ENCODE measurements around the gene CENPP.

Gene CENPP

GRCh38 chr9:92522983-92523970 lies 197.5 kb downstream of the CENPP start:
- H3K27me3 Mint-ChIP-seq = no peaks in the 10 kb centered on the region
- H3K36me3 Mint-ChIP-seq (ENCODE audit: low read depth) = peaks cover 4% of the 10 kb centered on the region

GRCh38 chr9:92524881-92525280 lies 199.1 kb downstream of the CENPP start:
- Mint-ChIP-seq H3K4me3 (no peak overlapping the region), H3K27me3 (no peaks in the 10 kb centered on the region), H3K9me3 (no peaks in the 10 kb centered on the region), H3K36me3 (ENCODE audit: low read depth) (peaks cover 4% of the 10 kb centered on the region), H3K27ac (no peak overlapping the region), H3K4me1 (no peaks in the 10 kb centered on the region)
- no peak for ATAC-seq
- no peak for DNase-seq

More at GRCh38 chr9:92522983-92523970, 197.5 kb downstream of the CENPP start:
- no peak for DNase-seq
- H3K4me1 Mint-ChIP-seq = no peaks in the 10 kb centered on the region
- H3K27ac Mint-ChIP-seq = no peak overlapping the region
- ATAC-seq = no peak
- H3K4me3 Mint-ChIP-seq = no peak overlapping the region
- no peaks in the 10 kb centered on the region for H3K9me3 Mint-ChIP-seq

GRCh38 chr9:92525306-92525705 lies 199.6 kb downstream of the CENPP start:
- Mint-ChIP-seq H3K36me3 (ENCODE audit: low read depth) (peaks cover 4% of the 10 kb centered on the region), H3K4me1 (no peaks in the 10 kb centered on the region), H3K9me3 (no peaks in the 10 kb centered on the region), H3K4me3 (no peak overlapping the region), H3K27me3 (no peaks in the 10 kb centered on the region), H3K27ac (no peak overlapping the region)
- no peak for ATAC-seq
- no peak for DNase-seq

DNA sequence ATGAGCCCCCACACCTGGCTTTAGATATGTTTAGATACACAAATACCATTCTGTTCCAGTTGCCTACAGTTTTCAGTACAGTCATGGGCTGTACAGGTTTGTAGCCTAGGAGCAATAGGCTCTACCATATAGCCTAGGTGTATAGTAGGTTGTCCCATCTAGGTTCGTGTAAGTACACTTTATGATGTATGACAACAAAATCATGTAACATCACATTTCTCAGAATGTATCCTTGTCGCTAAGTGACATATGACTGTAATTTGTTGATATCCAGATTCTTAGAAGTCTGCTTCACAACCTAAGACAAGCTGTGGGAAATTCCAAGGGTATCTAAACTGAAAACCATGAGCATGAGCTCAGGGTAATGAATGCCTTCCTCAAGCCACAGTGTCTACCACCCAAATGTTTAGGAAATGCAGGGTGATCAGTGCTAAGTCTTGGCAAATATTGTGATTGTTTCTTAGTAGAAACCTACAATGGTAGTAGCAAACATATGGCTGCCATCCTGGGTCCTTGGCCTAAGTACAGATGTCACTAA lies 201.6 kb downstream of the CENPP start:
- Mint-ChIP-seq H3K9me3 (peaks cover 3% of the 10 kb centered on the region), H3K27ac (no peak overlapping the region), H3K4me3 (no peak overlapping the region), H3K4me1 (no peaks in the 10 kb centered on the region), H3K36me3 (ENCODE audit: low read depth) (peaks cover 4% of the 10 kb centered on the region), H3K27me3 (no peaks in the 10 kb centered on the region)
- DNase-seq (no peak), ATAC-seq (peak; percentile 49)

GRCh38 chr9:92527832-92528521 lies 202.2 kb downstream of the CENPP start:
- Mint-ChIP-seq H3K9me3 (peaks cover 6% of the 10 kb centered on the region), H3K27ac (no peak overlapping the region), H3K36me3 (ENCODE audit: low read depth) (peaks cover 5% of the 10 kb centered on the region), H3K4me1 (no peaks in the 10 kb centered on the region), H3K4me3 (no peak overlapping the region), H3K27me3 (no peaks in the 10 kb centered on the region)
- no peak for DNase-seq
- no peak for ATAC-seq

DNA sequence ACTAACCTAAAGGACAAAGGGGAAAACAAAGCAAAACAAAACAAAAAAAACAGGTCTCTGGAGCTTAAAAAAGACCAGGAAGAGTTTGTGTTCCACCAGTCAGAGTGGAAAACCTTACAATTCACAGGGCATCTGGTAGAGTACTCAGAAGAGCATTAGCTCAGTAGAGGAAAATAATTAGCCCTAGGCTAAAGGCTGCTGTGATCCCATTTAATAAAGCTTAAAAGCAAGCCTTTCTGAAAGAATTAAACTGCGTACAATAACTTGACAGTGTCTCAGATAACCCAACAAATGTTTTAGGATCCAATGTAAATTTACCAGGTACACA lies 202.7 kb downstream of the CENPP start:
- no peak overlapping the region for H3K4me3 Mint-ChIP-seq
- peaks cover 10% of the 10 kb centered on the region for H3K9me3 Mint-ChIP-seq
- no peaks in the 10 kb centered on the region for H3K4me1 Mint-ChIP-seq
- peaks cover 7% of the 10 kb centered on the region for H3K36me3 Mint-ChIP-seq (ENCODE audit: low read depth)
- no peak for DNase-seq
- no peak overlapping the region for H3K27ac Mint-ChIP-seq
- H3K27me3 Mint-ChIP-seq = no peaks in the 10 kb centered on the region
- ATAC-seq = no peak

- H3K4me1 Mint-ChIP-seq = no peaks in the 10 kb centered on the region
- no peak overlapping the region for H3K4me3 Mint-ChIP-seq
- H3K27me3 Mint-ChIP-seq = no peaks in the 10 kb centered on the region
- DNase-seq (no peak), ATAC-seq (no peak)
- H3K27ac Mint-ChIP-seq = no peak overlapping the region
- peaks cover 10% of the 10 kb centered on the region for H3K9me3 Mint-ChIP-seq
- peaks cover 7% of the 10 kb centered on the region for H3K36me3 Mint-ChIP-seq (ENCODE audit: low read depth)
Observed at GRCh38 chr9:92529124-92529523, 203.4 kb downstream of the CENPP start.

DNA sequence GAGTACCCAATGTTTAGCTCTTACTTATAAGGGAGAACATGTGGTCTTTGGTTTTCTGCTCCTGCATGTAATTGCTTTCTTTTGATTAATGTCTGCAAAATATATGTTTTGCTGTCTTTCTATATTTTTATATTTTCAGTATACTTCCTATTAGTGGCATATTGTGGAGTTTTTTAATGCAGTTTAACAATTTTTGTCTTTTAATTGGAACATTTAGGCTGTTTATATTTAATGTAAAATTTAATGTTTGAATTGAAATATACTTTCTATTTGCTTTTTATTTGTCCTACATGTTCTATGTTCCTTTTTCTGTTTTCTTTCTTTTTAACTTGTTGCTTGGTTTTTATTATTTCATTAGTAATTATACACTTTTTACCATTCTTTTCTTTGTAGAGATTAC lies 205.1 kb downstream of the CENPP start:
- Mint-ChIP-seq H3K27me3 (no peaks in the 10 kb centered on the region), H3K36me3 (ENCODE audit: low read depth) (peaks cover 7% of the 10 kb centered on the region), H3K27ac (no peak overlapping the region), H3K4me3 (no peak overlapping the region), H3K4me1 (no peaks in the 10 kb centered on the region), H3K9me3 (peaks cover 10% of the 10 kb centered on the region)
- no peak for DNase-seq
- ATAC-seq = no peak

GRCh38 chr9:92534204-92534603 lies 208.5 kb downstream of the CENPP start:
- Mint-ChIP-seq H3K4me3 (no peak overlapping the region), H3K27ac (no peak overlapping the region), H3K36me3 (ENCODE audit: low read depth) (peaks cover 5% of the 10 kb centered on the region), H3K4me1 (no peaks in the 10 kb centered on the region), H3K27me3 (no peaks in the 10 kb centered on the region), H3K9me3 (peaks cover 10% of the 10 kb centered on the region)
- ATAC-seq (no peak), DNase-seq (no peak)

GRCh38 chr9:92534674-92535073 lies 208.9 kb downstream of the CENPP start:
- ATAC-seq = no peak
- Mint-ChIP-seq H3K9me3 (peaks cover 10% of the 10 kb centered on the region), H3K27ac (no peak overlapping the region), H3K4me3 (no peak overlapping the region), H3K36me3 (ENCODE audit: low read depth) (peaks cover 5% of the 10 kb centered on the region), H3K27me3 (no peaks in the 10 kb centered on the region), H3K4me1 (no peaks in the 10 kb centered on the region)
- DNase-seq = no peak

- Mint-ChIP-seq H3K9me3 (peaks cover 10% of the 10 kb centered on the region), H3K27me3 (no peaks in the 10 kb centered on the region), H3K4me3 (no peak within 1 kb of the TSS), H3K36me3 (ENCODE audit: low read depth) (peaks cover 5% of the 10 kb centered on the region), H3K4me1 (no peaks in the 10 kb centered on the region), H3K27ac (no peak within 1 kb of the TSS)
- DNase-seq (no peak), ATAC-seq (no peak)
Observed at GRCh38 chr9:92535940-92536850, 210.4 kb downstream of the CENPP start, which contains the start of gene ECM2. ECM2 (minus strand) TSS chr9:92535990; CDS start chr9:92522866, 13,124 bp downstream.

DNA sequence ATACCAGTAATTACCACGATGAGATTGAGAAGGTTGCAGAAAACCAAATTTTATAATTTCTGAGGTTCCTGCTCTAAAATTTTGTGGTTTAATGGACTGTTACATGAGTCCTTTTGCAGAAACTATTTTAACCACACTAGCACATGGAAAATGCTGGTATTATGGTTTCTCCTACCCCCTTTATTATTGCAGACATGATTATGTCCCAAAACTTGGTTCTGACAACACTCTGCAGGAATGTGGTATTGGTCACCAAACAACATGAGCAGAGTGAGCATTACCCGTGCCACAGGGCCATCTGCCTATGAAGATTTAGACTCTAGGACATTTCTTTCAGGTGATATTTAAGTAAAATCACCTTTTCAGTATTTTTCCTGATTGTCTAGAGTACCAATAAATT lies 212.8 kb downstream of the CENPP start:
- Mint-ChIP-seq H3K27me3 (no peaks in the 10 kb centered on the region), H3K9me3 (no peaks in the 10 kb centered on the region), H3K4me3 (no peak overlapping the region), H3K36me3 (ENCODE audit: low read depth) (no peaks in the 10 kb centered on the region), H3K27ac (no peak overlapping the region), H3K4me1 (no peaks in the 10 kb centered on the region)
- ATAC-seq = no peak
- no peak for DNase-seq

DNA sequence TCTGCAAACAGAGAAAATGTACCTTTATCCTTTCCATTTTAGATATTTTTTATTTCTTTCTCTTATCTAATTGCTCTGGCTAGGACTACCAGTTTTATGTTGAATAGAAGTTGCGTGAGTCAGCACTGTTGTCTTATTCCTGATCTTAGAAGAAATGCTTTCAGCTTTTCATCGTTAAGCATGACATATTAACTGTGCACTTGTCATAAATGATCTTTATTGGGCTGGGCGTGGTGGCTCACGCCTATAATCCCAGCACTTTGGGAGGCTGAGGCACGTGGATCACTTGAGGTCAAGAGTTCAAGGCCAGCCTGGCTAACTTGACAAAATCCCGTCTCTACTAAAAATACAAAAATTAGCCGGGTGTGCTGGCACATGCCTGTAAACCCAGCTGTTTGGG lies 218.2 kb downstream of the CENPP start:
- no peaks in the 10 kb centered on the region for H3K4me1 Mint-ChIP-seq
- H3K27me3 Mint-ChIP-seq = no peaks in the 10 kb centered on the region
- DNase-seq (no peak), ATAC-seq (no peak)
- H3K36me3 Mint-ChIP-seq (ENCODE audit: low read depth) = peaks cover 9% of the 10 kb centered on the region
- no peak overlapping the region for H3K4me3 Mint-ChIP-seq
- no peaks in the 10 kb centered on the region for H3K9me3 Mint-ChIP-seq
- H3K27ac Mint-ChIP-seq = no peak overlapping the region

DNA sequence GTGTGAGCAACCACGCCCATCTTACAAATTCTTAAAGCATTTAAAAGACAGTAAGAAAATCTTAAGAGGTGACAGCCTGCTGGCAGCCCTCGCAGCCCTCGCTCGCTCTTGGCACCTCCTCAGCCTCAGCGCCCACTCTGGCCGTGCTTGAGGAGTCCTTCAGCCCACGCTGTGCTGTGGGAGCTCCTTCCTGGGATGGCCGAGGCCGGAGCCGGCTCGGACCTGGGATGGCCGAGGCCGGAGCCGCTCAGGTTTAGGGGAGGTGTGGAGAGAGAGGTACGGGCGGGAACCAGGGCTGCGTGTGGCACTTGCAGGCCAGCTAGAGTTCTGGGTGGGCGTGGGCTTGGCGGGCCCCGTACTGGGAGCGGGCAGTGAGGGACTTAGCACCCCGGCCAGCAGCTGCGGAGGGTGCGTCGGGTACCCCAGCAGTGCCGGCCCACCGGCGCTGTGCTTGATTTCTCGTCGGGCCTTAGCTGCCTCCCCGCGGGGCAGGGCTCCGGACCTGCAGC lies 219.3 kb downstream of the CENPP start:
- ATAC-seq = no peak

More for the DNA sequence above, 219.3 kb downstream of the CENPP start:
- Mint-ChIP-seq H3K27ac (no peak overlapping the region), H3K4me1 (no peaks in the 10 kb centered on the region), H3K9me3 (no peaks in the 10 kb centered on the region), H3K4me3 (no peak overlapping the region), H3K27me3 (no peaks in the 10 kb centered on the region), H3K36me3 (ENCODE audit: low read depth) (peaks cover 9% of the 10 kb centered on the region)
- no peak for DNase-seq
